ENCODE results near the gene PARS2. TPM values are rescaled to one million over a fixed set of nuclear protein-coding genes. Genes with fewer than 3 reads are reported as not detected.

PARS2 gene
- total RNA-seq, 2 donors from 2014 or later = 3.9 to 4.0 TPM

GRCh38 chr1:54788459-54788858, 24.1 kb upstream of the PARS2 start:
- no peaks in the 10 kb centered on the region for H3K4me1 ChIP-seq
- TF ChIP-seq CTCF (IDR thresholded peaks at IDR 0.05) = no peak
- no peaks in the 10 kb centered on the region for H3K36me3 ChIP-seq
- DNase-seq (ENCODE audit: low spot score) = no peak
- H3K9me3 ChIP-seq = peaks cover 0 to 9% of the 10 kb centered on the region in 2 donors
- H3K27ac ChIP-seq = no peak overlapping the region
- no peak overlapping the region for H3K4me3 ChIP-seq
- H3K27me3 ChIP-seq = no peaks in the 10 kb centered on the region

- peaks cover 0 to 9% of the 10 kb centered on the region in 2 donors for H3K9me3 ChIP-seq
- TF ChIP-seq CTCF (IDR thresholded peaks at IDR 0.05) = no peak
- no peaks in the 10 kb centered on the region for H3K36me3 ChIP-seq
- no peaks in the 10 kb centered on the region for H3K27me3 ChIP-seq
- DNase-seq (ENCODE audit: low spot score) = no peak
- no peak overlapping the region for H3K27ac ChIP-seq
- H3K4me1 ChIP-seq = no peaks in the 10 kb centered on the region
- no peak overlapping the region for H3K4me3 ChIP-seq
Measured at GRCh38 chr1:54787604-54788003, 23.3 kb upstream of the PARS2 start.

- no peak for TF ChIP-seq CTCF (IDR thresholded peaks at IDR 0.05)
- DNase-seq (ENCODE audit: low spot score) = no peak
- Histone ChIP-seq H3K27ac (no peak overlapping the region), H3K4me3 (no peak overlapping the region), H3K27me3 (no peaks in the 10 kb centered on the region), H3K9me3 (peaks cover 0 to 3% of the 10 kb centered on the region in 2 donors), H3K36me3 (no peaks in the 10 kb centered on the region), H3K4me1 (no peaks in the 10 kb centered on the region)
Measured at GRCh38 chr1:54786778-54787177, 22.5 kb upstream of the PARS2 start.

- peaks cover 0 to 8% of the 10 kb centered on the region in 2 donors for H3K4me1 ChIP-seq
- H3K9me3 ChIP-seq = no peaks in the 10 kb centered on the region
- TF ChIP-seq CTCF (IDR thresholded peaks at IDR 0.05) = no peak
- no peak for DNase-seq (ENCODE audit: low spot score)
- no peak overlapping the region for H3K4me3 ChIP-seq
- no peaks in the 10 kb centered on the region for H3K36me3 ChIP-seq
- no peak overlapping the region for H3K27ac ChIP-seq
- no peaks in the 10 kb centered on the region for H3K27me3 ChIP-seq
Measured at GRCh38 chr1:54784066-54784465, 19.7 kb upstream of the PARS2 start.

GRCh38 chr1:54782588-54782987, 18.3 kb upstream of the PARS2 start:
- H3K27ac ChIP-seq = no peak overlapping the region
- no peak for DNase-seq (ENCODE audit: low spot score)
- no peak for TF ChIP-seq CTCF (IDR thresholded peaks at IDR 0.05)
- H3K9me3 ChIP-seq = no peaks in the 10 kb centered on the region
- no peak overlapping the region for H3K4me3 ChIP-seq
- no peaks in the 10 kb centered on the region for H3K36me3 ChIP-seq
- H3K4me1 ChIP-seq = peaks cover 0 to 8% of the 10 kb centered on the region in 2 donors
- no peaks in the 10 kb centered on the region for H3K27me3 ChIP-seq

GRCh38 chr1:54782156-54782555, 17.8 kb upstream of the PARS2 start:
- no peaks in the 10 kb centered on the region for H3K36me3 ChIP-seq
- no peak overlapping the region for H3K27ac ChIP-seq
- peaks cover 0 to 8% of the 10 kb centered on the region in 2 donors for H3K4me1 ChIP-seq
- TF ChIP-seq CTCF (IDR thresholded peaks at IDR 0.05) = no peak
- no peak overlapping the region for H3K4me3 ChIP-seq
- no peaks in the 10 kb centered on the region for H3K9me3 ChIP-seq
- H3K27me3 ChIP-seq = no peaks in the 10 kb centered on the region
- DNase-seq (ENCODE audit: low spot score) = no peak
